Body of pancreas (tissue), 4 donors: ENCODE data around the gene LPAR3.

Experiments used
- CTCF ChIP-seq, 7 experiments: fragments of 450-650 bp in 4 of 7; fragments of 200-600 bp in 3 of 7; sonication (generic) in 3 of 7; IDR thresholded peaks; one replicate each; pipeline ENCODE4 v1.5.1; 2016 to 2019; ENCODE audit warnings: antibody characterized with exemption in 7 of 7
- POLR2A ChIP-seq, 3 donors: fragments of 450-650 bp; IDR thresholded peaks; one replicate each; pipeline ENCODE4 v1.6.1; 2016; ENCODE audit warnings: antibody characterized with exemption in 3 of 3, mild to moderate bottlenecking in 2 of 3

- TF ChIP-seq CTCF (IDR thresholded peaks at IDR 0.05) (no peak), POLR2A (IDR thresholded peaks at IDR 0.05) (no peak)
These were observed 23.3 kb downstream of the LPAR3 start for GRCh38 chr1:84869720-84870119.
